HG03045 (cell line): Measurements from ENCODE around the gene SLIT1.

Source experiments
- ATAC-seq: cut with Tn5 transposase; IDR thresholded peaks from one replicate; pipeline ENCODE4 v1.9.1; 2021; ENCODE audit warnings: mild to moderate bottlenecking, moderate library complexity; ENCODE audit not compliant: unreplicated experiment

Gene SLIT1

DNA sequence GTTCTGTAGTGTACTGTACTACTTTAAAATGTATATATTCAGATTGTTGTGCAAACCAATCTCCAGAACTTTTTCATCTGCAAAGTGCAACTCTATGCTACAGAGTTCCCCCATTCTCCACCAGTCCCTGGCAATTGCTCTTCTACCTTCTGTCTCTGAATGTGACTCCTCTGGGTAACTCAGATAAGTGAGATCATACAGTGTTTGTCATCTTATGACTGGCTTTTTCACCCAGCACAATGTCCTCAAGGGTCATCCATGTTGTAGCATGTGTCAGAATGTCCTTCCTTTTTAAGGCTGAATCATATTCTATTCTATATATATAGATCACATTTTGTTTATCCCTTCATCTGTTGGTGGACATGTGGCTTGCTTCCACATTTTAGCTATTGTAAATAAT, 10.8 kb downstream of the SLIT1 start:
- ATAC-seq = no peak

GRCh38 chr10:97174276-97174775, 11.4 kb downstream of the SLIT1 start:
- no peak for ATAC-seq

DNA sequence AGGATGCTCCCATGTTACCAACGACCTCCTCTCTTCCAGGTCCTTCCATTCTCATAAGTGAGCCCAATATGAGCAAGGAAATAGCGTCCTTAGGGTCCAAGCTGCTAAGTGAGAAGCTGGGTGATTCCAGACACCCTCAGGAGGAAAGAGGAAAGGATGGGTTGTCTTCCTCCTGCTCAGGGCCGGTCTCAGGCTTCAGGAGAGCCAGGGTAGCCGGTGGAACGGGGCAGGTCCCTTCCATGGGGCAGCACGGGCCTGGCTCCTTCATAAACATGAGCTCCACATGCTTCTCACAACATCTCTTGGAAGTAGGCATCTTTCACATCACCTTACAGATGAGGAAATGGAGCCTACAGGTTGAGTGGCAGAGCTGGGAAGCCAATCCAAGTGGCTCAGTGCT, 12.7 kb downstream of the SLIT1 start:
- no peak for ATAC-seq

DNA sequence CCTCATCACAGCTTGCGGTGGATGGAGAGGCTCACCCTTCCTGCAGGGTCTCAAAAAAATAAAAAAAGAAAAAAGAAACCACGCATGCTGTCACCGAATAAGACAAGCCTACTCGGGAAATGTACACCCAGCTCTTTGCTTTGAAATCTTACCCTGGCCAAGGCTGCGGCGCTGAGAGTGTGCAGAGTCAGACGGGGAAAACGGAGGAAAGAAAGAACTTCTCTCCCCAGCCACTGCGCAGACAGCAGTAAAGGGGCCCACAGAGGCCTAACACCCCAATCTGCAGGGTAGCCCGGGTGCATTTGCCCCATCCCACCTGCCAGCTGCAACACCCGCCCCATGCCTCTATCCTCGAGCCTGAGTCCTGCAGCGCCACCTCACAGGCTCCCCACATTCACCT, 14.8 kb downstream of the SLIT1 start:
- no peak for ATAC-seq

- ATAC-seq = no peak
Observed at GRCh38 chr10:97169911-97170693, 15.7 kb downstream of the SLIT1 start.

- ATAC-seq = no peak
Observed at GRCh38 chr10:97169063-97169462, 16.7 kb downstream of the SLIT1 start.

- no peak for ATAC-seq
Observed at GRCh38 chr10:97168645-97169044, 17.1 kb downstream of the SLIT1 start.

GRCh38 chr10:97165499-97165898, 20.3 kb downstream of the SLIT1 start:
- no peak for ATAC-seq

- no peak for ATAC-seq
Observed at GRCh38 chr10:97163781-97164501, 21.8 kb downstream of the SLIT1 start.

DNA sequence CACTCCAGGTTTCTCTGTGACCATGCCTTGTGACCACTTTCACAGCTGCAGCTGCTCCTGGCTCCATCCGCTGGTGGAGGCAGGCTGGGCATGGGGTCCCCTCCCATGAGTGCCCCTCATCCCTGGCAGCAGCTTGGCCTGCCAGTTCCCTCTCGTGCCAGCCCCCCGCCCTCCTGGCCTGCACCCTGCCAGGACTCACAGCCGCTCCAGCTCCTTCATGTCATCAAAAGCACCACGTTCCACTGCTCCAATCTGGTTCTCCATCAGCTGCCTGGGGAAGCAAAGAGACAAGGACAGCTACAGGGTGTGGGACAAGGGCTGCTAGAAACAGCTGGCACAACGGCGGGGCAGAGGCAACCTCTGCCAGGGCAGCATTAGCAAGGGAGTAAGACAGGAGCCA, 22.6 kb downstream of the SLIT1 start:
- no peak for ATAC-seq

DNA sequence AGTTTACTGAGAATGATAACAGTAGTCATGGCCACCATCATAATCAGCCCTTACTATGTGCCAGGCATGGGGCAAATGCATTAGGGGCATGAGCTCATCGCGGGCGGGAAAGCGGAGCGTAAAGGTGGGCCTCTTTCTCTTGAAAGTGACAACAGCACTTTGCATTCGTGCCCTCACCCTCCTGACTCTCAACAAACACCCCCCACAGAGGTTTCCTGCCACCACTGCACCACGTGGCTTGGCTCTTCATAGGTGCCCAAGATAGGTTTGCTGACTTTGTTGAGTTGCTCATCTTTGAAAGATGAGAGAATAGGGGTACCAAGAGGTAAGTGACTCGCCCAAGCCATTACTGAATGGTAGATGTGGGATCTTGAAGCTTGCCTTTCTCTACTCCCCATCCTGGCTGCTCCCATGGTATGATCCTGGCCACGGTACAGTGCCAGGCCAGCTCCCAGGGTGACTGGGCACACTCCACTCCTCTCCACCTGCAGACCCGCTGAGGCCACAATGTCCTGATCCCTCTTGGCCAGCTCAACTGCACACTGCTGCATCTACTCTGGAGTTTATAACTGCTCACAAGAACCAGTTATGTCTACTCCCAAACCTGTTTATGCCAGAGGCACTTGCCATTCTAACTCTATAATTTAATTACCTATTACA, 26.0 kb downstream of the SLIT1 start:
- no peak for ATAC-seq

DNA sequence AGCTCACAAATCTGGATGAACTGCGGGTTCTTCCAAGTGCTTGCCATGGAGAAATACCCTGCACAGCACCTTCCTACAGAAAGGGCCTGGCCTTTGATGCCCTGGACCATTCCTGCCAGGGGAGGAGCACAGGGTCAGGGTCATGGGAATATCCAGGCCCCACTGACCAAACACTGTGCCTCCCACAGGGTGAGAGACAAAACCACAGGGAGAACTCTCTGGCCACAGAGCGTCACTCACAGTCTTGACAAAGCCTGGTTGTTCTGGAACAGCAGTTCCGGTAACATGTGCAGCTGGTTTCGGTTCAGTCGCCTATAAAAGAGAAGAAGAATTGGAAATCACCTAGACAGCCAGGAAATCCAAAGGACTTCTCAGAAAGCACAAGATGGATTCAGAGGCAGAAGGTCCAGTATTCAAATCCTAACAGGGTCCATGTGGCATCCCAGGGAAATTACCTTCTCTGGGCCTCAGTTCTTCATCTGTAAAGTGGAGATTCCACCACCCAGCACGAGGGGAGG, 28.1 kb downstream of the SLIT1 start:
- ATAC-seq = peak; percentile 67

- ATAC-seq = no peak
Observed at GRCh38 chr10:97154781-97155180, 31.0 kb downstream of the SLIT1 start.

DNA sequence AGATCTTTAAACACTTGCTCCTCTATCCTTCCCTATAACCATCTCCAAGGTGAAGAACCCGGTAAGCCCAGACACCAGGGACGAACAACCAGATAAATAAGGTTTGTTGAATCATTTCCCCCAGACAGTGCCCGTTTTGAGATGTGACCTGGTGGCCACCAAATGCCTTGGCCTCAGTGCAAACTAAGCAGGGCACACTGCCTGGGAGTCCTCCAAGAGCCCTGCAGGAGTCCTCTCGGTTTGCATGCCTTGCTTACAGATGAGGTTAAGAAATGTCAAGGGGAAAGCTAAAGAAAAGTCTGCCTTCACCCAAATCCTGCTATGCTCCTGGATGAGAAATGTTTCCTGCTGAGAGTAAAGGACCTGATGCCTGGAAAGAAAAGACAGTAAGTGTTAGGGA, 31.6 kb downstream of the SLIT1 start:
- ATAC-seq = no peak

GRCh38 chr10:97153270-97153850, 32.4 kb downstream of the SLIT1 start:
- ATAC-seq = no peak

DNA sequence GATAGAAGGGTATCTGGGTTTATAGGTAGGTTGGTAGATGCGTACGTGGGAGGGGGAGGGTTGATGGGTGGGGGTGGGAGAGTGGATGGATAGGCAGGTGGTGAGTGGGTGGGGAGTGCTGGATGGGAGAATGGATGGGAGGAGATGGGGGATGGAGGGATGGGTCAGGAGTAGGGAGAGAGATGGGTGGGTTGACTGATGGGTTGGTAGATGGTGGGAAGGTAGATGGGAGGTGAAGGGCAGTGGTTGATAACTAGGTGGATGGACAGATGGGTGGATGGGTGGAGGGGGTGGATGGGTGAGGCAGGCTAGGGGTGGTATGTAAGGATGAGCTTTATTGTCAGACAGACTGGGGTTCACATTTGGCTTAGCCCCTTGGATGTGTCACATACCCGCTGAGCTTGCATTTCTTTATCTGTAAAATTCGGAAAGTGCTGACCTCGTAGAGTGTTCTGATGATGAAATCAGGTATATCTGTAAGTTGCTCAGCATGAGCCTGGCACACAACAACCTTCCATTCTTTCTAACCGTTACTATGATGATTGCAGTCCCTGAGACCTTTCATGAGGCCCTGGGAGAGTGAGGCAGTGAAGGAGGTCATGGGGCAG, 34.3 kb downstream of the SLIT1 start:
- no peak for ATAC-seq

GRCh38 chr10:97150616-97151015, 35.1 kb downstream of the SLIT1 start:
- no peak for ATAC-seq

GRCh38 chr10:97150013-97150595, 35.7 kb downstream of the SLIT1 start:
- ATAC-seq = no peak

DNA sequence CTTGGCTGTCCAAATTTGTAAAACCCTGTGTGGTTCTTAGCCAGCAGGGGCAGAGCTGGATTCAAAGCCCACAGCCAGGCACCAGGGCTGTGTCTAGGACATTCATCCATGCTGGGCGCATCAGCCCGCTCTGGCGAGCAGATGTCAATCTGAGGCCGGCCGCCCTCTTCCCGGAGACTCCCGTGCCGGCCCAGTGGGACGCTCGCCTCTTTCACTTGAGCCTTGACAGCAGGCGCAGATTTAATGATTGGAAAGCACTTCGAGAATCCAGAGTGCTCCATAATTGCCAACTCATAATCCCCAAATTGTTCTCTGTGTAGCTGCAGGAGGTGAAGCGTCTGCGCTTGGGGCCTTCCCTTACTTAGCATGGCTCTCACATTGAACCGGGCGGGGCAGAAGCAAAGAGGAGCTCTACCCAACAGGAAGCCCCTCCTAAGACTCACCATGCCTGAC, 36.7 kb downstream of the SLIT1 start:
- ATAC-seq = no peak

DNA sequence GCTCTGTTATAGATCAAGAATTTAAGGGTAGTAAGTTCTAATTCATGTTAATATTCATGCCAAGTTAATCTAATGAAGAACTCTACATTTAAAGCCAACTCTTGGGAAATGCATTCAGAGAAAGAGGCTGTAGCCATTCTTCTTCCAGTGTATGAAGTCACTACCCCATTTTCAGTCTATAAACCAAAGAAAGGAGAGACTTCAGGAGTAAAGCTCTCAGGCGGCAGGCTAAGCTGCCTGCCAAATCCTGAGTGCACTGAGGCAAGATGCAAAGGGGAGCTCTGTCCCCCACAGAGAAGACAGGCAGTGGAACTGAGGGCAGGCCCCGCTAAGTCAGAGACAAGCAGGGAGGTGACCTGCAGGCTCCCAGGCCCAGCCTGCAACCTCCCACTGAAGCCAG, 41.5 kb downstream of the SLIT1 start:
- ATAC-seq = no peak
